Left kidney (tissue), 2 donors: ENCODE measurements around the gene NWD2. TPM values are rescaled to one million over a fixed set of nuclear protein-coding genes. Genes with fewer than 3 reads are reported as not detected.
"Not testable (repeated sequence)": the region's sequence is repeated elsewhere in the genome, so short reads cannot be mapped to it uniquely, and the experiment has no call there.

Source experiments
- DNase-seq: peaks from one replicate; pipeline ENCODE4 v3.0.0-alpha.2; 2013
- polyA plus RNA-seq: library from polyadenylated mRNA; unstranded; fragments of 120-200 nt; gene quantifications from one replicate; pipeline ENCODE4 v1.2.1, GENCODE V29; 2013; ENCODE audit not compliant: insufficient read length

Gene NWD2
- polyA plus RNA-seq, 1 donor, result 0.23 TPM

DNA sequence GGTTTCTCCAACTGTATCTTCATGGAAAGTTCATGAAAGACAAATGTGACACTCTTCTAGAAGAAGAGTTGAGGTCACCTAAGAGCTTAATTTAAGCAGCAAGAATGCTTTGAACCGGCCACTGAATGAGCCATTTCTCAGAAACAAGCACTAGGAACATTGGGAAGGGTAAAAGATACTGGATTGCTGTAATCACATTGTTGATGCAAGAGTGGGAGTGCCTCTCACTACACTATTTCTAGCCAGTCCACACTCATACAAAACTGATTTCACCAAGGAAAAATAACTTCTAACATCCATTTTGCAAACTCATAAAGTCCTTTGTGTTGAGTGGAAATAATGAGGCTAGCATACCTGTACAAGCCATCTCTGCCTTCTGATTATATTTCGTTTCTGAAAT, 221.3 kb downstream of the NWD2 start:
- DNase-seq, result no peak

- no peak for DNase-seq
Observed at GRCh38 chr4:37467223-37467622, 222.7 kb downstream of the NWD2 start.

GRCh38 chr4:37467824-37468223, 223.3 kb downstream of the NWD2 start:
- no peak for DNase-seq

DNA sequence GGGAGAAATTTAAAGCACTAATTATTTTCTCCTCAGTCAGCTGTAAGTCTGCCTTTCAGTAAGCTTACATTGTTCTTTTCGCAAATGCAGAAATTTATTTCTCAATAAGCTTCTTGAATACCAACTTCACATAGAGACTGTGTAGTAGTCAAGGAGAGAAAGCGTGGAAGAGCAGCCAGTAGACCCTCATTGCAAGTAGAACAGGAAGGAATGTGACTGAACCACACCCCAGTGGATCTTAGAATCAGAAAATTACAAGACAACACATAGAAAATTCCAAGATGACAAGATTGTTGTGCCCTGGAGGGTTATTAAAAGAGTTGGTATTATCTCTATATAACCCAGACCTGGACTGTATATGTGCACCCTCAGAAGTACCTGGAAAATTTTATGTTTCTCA, 224.7 kb downstream of the NWD2 start:
- DNase-seq, result no peak

DNA sequence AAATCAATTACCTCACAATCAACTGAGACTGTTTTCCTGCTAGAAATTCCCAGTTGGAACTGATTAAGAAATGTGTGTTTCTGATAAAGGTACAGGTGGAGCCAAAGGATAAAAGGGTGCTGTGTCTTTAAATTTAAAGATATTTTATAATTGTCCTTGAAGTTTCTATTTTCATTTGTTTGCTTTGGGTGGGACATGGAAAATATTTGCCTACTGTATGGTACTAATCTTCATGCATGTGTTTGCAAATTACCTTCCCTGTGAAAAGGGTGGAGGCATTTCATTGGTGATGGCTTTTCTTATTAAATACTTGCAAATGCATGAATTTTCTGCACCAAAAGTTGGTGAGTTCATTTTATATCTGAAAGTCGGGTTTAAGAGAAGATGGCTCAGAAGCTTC, 225.7 kb downstream of the NWD2 start:
- DNase-seq, result no peak

- no peak for DNase-seq
Observed at GRCh38 chr4:37471093-37471492, 226.6 kb downstream of the NWD2 start.

DNA sequence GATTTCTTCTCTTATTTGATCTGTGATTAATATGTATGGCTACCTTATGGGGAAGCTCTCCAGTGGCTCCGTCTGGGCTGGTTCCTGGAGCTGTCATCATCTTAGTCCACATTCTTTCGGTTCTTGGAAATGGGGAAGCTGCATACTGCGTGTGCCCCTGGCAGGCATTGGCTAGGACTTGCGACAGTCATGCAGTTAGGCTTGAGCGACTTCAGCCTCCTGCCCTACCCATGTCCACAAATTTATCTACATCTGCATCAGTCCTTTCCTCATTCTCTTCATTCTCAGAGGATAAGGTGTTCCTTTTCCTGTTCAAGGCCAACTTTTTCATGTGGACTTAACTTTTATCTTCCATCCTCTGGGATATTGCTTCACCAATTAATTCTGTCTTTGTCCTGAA, 227.4 kb downstream of the NWD2 start:
- DNase-seq, result no peak

DNA sequence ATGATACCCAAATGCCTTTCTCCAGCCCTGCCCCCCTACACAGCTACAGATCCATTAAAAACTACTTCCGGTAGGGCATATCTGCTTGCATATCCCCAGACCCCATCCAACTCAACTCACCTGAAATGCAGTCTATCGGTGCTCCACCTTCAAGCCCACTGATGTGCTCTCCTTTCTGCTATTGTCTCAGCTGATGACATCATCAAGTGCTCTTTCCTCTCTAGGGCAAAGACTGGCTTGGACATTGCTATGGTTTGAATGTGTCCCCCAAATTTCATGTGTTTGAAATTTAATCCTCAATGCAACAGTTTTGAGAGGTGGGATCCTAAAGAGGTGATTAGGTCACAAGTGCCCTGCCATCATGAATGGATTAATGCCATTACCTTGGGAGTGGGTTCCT, 229.3 kb downstream of the NWD2 start:
- DNase-seq, result no peak

DNA sequence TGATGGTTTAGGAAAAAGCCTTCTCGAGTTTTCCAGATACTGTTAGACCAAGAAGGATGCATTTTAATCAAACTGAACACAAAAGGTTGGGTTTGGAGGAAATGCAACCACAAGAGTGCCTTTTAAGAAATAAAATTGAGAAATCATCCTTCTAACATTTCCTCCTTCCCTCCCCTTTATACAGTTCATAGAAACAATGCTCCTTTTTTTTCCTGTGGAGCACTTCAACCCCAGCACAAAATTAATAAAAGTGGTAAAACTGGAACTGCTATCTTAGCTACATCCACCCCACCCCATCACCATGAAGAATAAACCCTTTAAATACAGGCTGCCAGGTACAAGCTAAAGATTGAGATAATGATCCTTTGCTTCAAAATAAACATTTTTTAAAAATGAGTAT, 230.5 kb downstream of the NWD2 start:
- no peak for DNase-seq

DNA sequence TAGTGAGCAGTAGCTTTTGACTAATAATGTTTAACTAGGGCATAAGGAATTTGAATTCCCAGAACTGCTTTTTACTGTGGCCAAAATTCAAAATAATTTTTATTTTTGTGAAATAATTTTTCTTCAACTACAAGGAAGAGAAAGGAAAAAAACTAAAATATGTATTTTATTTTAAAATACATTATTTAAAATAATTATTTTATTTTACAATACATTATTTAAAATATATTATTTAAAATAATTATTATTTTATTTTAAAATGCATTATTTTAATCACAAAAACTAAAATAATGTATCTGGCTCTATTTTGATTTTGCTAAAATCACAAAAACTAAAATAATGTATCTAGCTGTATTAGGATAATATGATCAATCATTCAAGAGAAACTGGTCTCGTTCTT, 231.2 kb downstream of the NWD2 start:
- no peak for DNase-seq

DNA sequence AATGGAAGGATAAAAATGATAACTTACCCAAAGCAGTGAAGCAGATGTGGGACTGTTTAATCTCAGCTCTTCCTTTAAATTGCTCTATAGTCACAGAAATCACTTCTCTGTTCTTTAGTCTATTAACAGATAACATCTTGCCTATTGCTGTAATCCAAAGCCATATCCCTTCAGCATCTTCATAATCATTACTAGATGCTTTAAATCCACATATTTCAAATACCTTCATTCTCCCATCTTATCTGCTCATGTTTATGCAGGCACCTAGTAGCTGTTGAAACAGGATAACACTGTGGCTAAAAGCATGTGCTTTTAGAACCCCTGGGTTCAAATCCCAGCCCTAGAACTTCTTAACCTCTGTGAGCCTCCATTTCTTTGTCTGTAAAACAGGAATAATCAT, 231.7 kb downstream of the NWD2 start:
- DNase-seq, result no peak

GRCh38 chr4:37476691-37477090, 232.1 kb downstream of the NWD2 start:
- no peak for DNase-seq

- DNase-seq, result no peak
Observed at GRCh38 chr4:37477126-37477525, 232.6 kb downstream of the NWD2 start.

GRCh38 chr4:37478151-37478550, 233.6 kb downstream of the NWD2 start:
- DNase-seq, result no peak

DNA sequence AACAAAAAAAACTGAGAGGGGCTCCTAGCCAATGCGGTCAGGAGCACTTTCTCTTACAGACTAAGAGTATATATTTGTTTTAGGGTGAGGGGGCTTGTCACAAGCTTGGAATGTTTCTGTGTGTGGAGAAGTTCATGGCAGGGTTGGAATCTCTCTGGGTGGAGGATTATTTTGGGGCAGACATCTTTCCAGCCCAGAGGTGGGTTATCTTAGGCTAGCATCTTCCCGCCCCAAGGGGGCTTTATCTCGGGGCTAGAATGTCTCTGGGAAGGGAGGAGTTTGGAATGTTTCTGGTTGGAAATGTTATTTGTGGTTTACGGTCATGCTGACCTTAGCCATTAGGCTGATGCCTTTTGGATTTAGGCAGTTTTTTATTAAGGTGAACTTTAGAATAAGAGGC, 236.0 kb downstream of the NWD2 start:
- DNase-seq, result no peak

DNA sequence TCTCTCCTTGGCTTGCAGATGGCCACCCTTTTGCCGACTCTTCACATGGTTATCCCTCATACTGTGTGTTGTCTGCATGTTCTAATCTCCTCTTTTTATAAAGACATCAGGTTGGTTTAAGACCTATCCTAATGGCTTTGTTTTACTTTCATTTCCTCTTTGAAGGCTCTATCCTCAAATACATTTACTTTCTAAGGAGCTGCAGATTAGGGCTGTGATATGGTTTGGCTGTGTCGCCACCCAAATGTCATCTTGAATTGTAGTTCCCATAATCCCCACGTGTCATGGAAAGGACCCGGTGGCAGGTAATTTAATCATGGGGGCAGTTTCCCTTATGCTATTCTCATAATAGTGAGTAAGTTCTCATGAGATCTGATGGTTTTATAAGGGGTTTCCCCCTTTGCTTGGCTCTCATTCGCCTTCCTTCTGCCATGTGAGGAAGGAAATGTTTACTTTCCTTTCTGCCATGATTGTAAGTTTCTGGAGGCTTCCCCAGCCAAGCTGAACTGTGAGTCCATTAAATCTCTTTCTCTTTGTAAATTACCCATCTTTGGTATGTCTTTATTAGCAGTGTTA, 237.1 kb downstream of the NWD2 start:
- DNase-seq, result no peak

GRCh38 chr4:37482236-37482913, 237.8 kb downstream of the NWD2 start:
- DNase-seq, result no peak

DNA sequence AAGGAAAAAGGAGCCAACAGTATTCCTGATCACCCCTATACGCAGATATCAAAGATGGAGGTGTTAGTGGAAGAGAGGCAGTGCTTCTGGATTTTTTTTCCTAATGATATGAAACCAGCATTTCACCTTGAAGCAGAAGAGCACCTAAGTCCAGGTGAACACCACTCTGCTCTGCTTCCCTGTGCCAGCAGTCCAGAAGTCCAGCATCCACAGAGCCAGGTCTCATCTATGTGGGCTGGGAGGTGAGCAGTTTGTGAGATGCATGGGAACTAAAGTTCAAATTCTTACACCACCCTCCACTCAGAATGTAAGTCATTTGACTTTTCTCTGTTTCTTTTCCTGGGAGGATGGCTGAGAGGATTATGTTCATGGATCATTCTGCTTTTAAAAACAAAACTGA, 239.1 kb downstream of the NWD2 start:
- DNase-seq, result no peak

GRCh38 chr4:37486166-37486565, 241.6 kb downstream of the NWD2 start:
- DNase-seq, result no peak

DNA sequence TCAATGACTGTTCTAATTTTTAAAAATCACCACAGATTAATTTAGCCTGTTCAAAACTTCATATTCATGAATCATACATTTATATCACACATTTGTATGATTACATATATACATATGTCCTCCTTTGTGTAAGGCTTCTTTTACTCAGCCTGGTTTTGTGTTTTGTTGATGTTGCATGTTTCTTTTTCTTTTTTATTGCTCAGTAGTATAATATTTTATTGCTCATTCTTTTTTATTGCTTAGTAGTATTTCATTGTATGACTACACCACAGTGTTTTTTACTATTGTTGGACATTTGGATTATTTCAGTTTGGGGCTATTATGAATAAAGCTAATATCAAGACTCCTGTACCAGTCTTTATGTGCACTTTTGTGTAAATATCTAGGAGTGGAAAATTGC, 243.1 kb downstream of the NWD2 start:
- DNase-seq, result no peak

DNA sequence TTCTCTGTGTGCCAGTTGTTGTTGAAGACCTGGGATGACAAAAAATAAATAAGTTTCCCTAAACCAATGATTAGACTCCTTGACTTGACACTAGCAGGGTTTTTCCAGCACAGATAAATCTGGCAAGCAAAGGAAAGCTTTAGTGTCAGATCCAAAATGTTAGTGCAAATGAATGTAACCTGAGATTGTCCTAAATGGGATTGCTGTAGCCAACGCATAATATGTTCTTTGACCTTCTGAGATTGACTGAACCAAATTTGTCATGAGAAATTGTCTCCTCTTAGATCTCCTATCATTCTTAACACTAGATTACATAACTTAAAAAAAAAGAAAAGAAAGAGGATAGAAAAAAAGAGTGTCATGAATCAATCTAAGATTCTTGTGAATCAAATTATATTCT, 245.2 kb downstream of the NWD2 start:
- DNase-seq, result no peak

DNA sequence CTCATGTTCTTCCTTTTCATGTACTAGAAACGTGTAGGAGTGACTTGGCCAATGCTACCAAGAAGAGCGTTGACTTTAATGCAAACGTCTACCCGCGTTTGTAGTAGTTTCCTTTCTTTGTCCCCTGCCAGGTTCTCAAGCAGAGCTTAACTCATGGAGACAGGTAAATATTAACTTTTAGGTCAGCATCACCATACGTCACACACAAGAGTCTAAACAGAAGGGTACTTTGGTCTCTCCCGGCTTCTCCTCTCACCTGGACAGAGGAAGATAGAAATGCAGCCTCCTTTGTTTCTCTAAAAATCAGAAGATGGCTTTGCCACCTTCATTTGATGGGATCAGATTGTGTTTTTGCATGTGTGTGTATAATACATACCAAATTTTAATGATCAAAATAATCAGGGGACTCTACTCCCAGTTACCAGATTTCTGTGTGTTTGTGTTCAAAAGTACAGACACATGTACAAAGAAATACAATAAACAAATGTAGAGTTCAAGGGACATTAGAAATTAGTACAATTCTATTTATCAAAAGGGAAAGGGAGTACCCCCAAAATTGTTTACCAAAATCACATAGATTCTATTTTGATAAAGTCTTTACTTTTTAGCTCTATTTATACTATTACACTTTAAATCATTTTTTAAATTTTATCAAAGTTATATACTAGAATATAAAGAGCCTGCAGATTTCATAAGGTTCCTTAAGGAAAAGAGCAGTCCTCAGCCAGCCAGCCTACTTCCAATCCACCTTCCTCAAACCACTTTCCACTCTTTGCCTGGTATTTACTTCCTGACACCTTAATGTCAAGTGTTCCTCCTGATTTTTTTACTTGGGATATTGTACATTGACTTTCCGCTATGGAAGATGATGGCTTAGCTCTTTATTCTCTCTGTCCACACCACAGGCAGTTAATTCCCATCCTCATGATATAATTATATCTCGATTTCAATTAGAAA, 246.1 kb downstream of the NWD2 start:
- no peak for DNase-seq

GRCh38 chr4:37495353-37495752, 250.8 kb downstream of the NWD2 start:
- DNase-seq, result not testable (repeated sequence)
